Liver (tissue), 9 donors: ENCODE data around the gene NUP93. TPM values are rescaled to one million over a fixed set of nuclear protein-coding genes. Genes with fewer than 3 reads are reported as not detected.

Experiments
- DNase-seq: peaks from one replicate; pipeline ENCODE4 v3.0.0-alpha.2; 2017; ENCODE audit warnings: low spot score
- H3K27ac ChIP-seq, 2 donors: one replicate each; pipeline ENCODE4 v1.7.0; 2013; ENCODE audit warnings: inconsistent platforms in 2 of 2, low read length in 2 of 2, control low read depth in 1 of 2, low read depth in 1 of 2, mild to moderate bottlenecking in 1 of 2
- H3K27me3 ChIP-seq, 4 donors: one replicate each; pipeline versions ENCODE4 v1.6.1 to v1.7.0; 2013; ENCODE audit warnings: low read length in 3 of 4, inconsistent platforms in 1 of 4, mild to moderate bottlenecking in 1 of 4, moderate library complexity in 1 of 4; ENCODE audit not compliant: control insufficient read depth in 4 of 4, insufficient read depth in 4 of 4
- H3K36me3 ChIP-seq, 4 donors: one replicate each; pipeline versions ENCODE4 v1.6.1 to v1.7.0; 2013; ENCODE audit warnings: low read length in 3 of 4, mild to moderate bottlenecking in 3 of 4, low read depth in 1 of 4, moderate library complexity in 1 of 4; ENCODE audit not compliant: control insufficient read depth in 4 of 4, insufficient read depth in 3 of 4
- H3K4me1 ChIP-seq, 4 donors: one replicate each; pipeline versions ENCODE4 v1.6.1 to v1.7.0; 2013; ENCODE audit warnings: low read length in 3 of 4, mild to moderate bottlenecking in 3 of 4, moderate library complexity in 1 of 4; ENCODE audit not compliant: control insufficient read depth in 4 of 4, insufficient read depth in 4 of 4
- H3K4me3 ChIP-seq, 3 donors: one replicate each; pipeline versions ENCODE4 v1.6.1 to v1.7.0; 2013; ENCODE audit warnings: low read length in 3 of 3, control low read depth in 1 of 3, low read depth in 1 of 3, mild to moderate bottlenecking in 1 of 3
- H3K9ac ChIP-seq, 2 donors: one replicate each; pipeline ENCODE4 v1.7.0; 2013; ENCODE audit warnings: low read length in 2 of 2, mild to moderate bottlenecking in 2 of 2, moderate library complexity in 2 of 2, control low read depth in 1 of 2, low read depth in 1 of 2
- H3K9me3 ChIP-seq, 4 donors: one replicate each; pipeline versions ENCODE4 v1.6.1 to v1.7.0; 2013; ENCODE audit warnings: low read length in 3 of 4; ENCODE audit not compliant: control insufficient read depth in 4 of 4
- EGR1 ChIP-seq, 2 donors: IDR thresholded peaks; 2 replicates each; pipeline ENCODE4 v1.6.1; 2016 to 2018; ENCODE audit warnings: antibody characterized with exemption in 2 of 2, low read depth in 2 of 2
- FOXA1 ChIP-seq: IDR thresholded peaks from 2 replicates; pipeline ENCODE4 v1.6.1; 2016; ENCODE audit warnings: antibody characterized with exemption
- FOXA2 ChIP-seq: IDR thresholded peaks from 2 replicates; pipeline ENCODE4 v1.6.1; 2016; ENCODE audit warnings: antibody characterized with exemption
- GABPA ChIP-seq, 2 donors: IDR thresholded peaks in 1 of 2; conservative IDR thresholded peaks in 1 of 2; 2 replicates each; pipeline ENCODE4 v1.6.1; 2016; ENCODE audit warnings: antibody characterized with exemption in 2 of 2, mild to moderate bottlenecking in 1 of 2, moderate library complexity in 1 of 2
- HNF4A ChIP-seq, 2 donors: conservative IDR thresholded peaks; 2 replicates each; pipeline ENCODE4 v1.6.1; 2016; ENCODE audit warnings: antibody characterized with exemption in 2 of 2, mild to moderate bottlenecking in 2 of 2
- HNF4G ChIP-seq: IDR thresholded peaks from 2 replicates; pipeline ENCODE4 v1.6.1; 2016; ENCODE audit warnings: antibody characterized with exemption
- JUND ChIP-seq, 2 donors: IDR thresholded peaks; 2 replicates each; pipeline ENCODE4 v1.6.1; 2016; ENCODE audit warnings: antibody characterized with exemption in 2 of 2
- NR2F2 ChIP-seq: IDR thresholded peaks from 2 replicates; pipeline ENCODE4 v1.6.1; 2016; ENCODE audit warnings: antibody characterized with exemption
- RAD21 ChIP-seq, 2 donors: IDR thresholded peaks; 2 replicates each; pipeline ENCODE4 v1.6.1; 2016; ENCODE audit warnings: antibody characterized with exemption in 2 of 2, mild to moderate bottlenecking in 2 of 2
- RXRA ChIP-seq, 2 donors: IDR thresholded peaks; 2 replicates each; pipeline ENCODE4 v1.6.1; 2017 to 2018; ENCODE audit warnings: antibody characterized with exemption in 2 of 2, mild to moderate bottlenecking in 1 of 2
- SP1 ChIP-seq: IDR thresholded peaks from 2 replicates; pipeline ENCODE4 v1.6.1; 2018; ENCODE audit warnings: antibody characterized with exemption, mild to moderate bottlenecking
- TAF1 ChIP-seq: conservative IDR thresholded peaks from 2 replicates; pipeline ENCODE4 v1.6.1; 2016; ENCODE audit warnings: antibody characterized with exemption, mild to moderate bottlenecking
- YY1 ChIP-seq: IDR thresholded peaks from 2 replicates; pipeline ENCODE4 v1.6.1; 2016; ENCODE audit warnings: antibody characterized with exemption, mild to moderate bottlenecking
- WGBS: extraction: QIAGEN DNeasy Blood & Tissue Kit; methylation state at CpG from one replicate; pipeline ENCODE4 v1.1.7; 2013; 5-methylcytosine and 5-hydroxymethylcytosine counted together
- polyA plus RNA-seq, 2 donors: library from polyadenylated mRNA; stranded (reverse) in 1 of 2; unstranded in 1 of 2; fragments of 200-250 nt in 1 of 2; fragments of >200 nt in 1 of 2; fragmentation: Nextera tagmentation in 1 of 2; extraction: Ambion mirVana in 1 of 2; gene quantifications; one replicate each; pipeline versions ENCODE4 v1.2.1 to v1.2.3, GENCODE V29; 2013 to 2015
- total RNA-seq, 2 donors: library from RNA; depleted of rRNA; stranded (reverse); fragments of >200 nt; gene quantifications; one replicate each; pipeline ENCODE4 v1.2.3, GENCODE V29; 2014
- TF ChIP-seq, protein P1 (sequence below): IDR thresholded peaks from 2 replicates; pipeline ENCODE4 v1.6.1; 2016; ENCODE audit warnings: antibody characterized with exemption, mild to moderate bottlenecking
- TF ChIP-seq, protein P2 (sequence below): fragments of 150-350 bp; IDR thresholded peaks from 2 replicates; pipeline ENCODE4 v1.5.1; 2017; ENCODE audit warnings: improper control_type of control experiment, low read depth, low read length; ENCODE audit not compliant: missing input control
- TF ChIP-seq, protein P3 (sequence below): IDR thresholded peaks from 2 replicates; pipeline ENCODE4 v1.6.1; 2016; ENCODE audit warnings: antibody characterized with exemption
- TF ChIP-seq, protein P4 (sequence below): IDR thresholded peaks from 2 replicates; pipeline ENCODE4 v1.6.1; 2016; ENCODE audit warnings: antibody characterized with exemption
- TF ChIP-seq, protein P5 (sequence below): IDR thresholded peaks from 2 replicates; pipeline ENCODE4 v1.6.1; 2016; ENCODE audit warnings: antibody characterized with exemption
- donor health status: healthy.
- donor health status: healthy.
- donor health status: healthy.
- donor health status: healthy.
- donor health status: healthy.

NUP93 gene
- total and polyA plus RNA-seq, 4 donors: 8.2 to 31.8 (median 9.8) TPM

DNA sequence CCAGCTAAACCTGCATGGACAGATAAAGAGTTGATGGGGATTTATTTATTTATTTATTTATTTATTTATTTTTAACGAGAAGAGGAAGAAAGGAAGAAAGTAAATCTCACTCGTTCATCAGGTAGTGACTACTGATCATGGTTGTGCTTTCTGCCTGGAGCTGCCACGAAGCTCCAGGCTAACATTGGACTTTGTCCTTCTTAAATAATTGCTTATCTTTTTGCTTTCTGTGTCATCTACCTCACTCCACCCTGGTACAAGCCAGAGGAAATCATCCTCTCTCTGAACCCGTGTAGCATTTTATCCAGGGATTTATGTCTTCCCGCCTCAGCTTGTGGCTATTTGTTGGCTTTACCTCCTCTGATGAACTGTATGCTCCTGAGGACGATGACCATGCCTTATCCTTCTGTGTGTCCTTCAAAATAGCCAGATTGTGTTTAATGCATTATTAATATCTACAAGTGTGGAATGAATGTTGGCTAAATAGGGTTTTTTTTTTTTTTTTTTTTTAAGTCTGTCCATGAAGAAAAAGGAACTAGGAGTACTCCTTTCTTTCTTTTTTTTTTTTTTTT is 127.0 kb downstream of the NUP93 start:
- 28% methylated on average over 6 of the region's 6 CpGs for WGBS
- Histone ChIP-seq H3K9me3 (no peaks in the 10 kb centered on the region), H3K4me3 (no peak overlapping the region), H3K9ac (no peak overlapping the region), H3K4me1 (peaks cover 0 to 6% (median 3%) of the 10 kb centered on the region in 4 donors), H3K36me3 (no peaks in the 10 kb centered on the region), H3K27ac (no peak overlapping the region), H3K27me3 (no peaks in the 10 kb centered on the region)
- TF ChIP-seq RAD21 (IDR thresholded peaks at IDR 0.05) (peak in 1 of 2 donors; percentile 12), JUND (IDR thresholded peaks at IDR 0.05) (peak in 1 of 2 donors; percentile 22), GABPA (IDR thresholded peaks at IDR 0.05 in 1 of 2, conservative IDR thresholded peaks at IDR 0.05 in 1 of 2) (no peak), EGR1 (IDR thresholded peaks at IDR 0.05; ENCODE audit: low read depth in 2 of 2) (no peak), RXRA (IDR thresholded peaks at IDR 0.05) (peak; percentile 51 to 68), YY1 (no peak), TAF1 (no peak), HNF4G (peak; percentile 69), NR2F2 (no peak), SP1 (peak; percentile 52), HNF4A (conservative IDR thresholded peaks at IDR 0.05) (peak; percentile 83 to 85)
- TF ChIP-seq, protein P1, sequence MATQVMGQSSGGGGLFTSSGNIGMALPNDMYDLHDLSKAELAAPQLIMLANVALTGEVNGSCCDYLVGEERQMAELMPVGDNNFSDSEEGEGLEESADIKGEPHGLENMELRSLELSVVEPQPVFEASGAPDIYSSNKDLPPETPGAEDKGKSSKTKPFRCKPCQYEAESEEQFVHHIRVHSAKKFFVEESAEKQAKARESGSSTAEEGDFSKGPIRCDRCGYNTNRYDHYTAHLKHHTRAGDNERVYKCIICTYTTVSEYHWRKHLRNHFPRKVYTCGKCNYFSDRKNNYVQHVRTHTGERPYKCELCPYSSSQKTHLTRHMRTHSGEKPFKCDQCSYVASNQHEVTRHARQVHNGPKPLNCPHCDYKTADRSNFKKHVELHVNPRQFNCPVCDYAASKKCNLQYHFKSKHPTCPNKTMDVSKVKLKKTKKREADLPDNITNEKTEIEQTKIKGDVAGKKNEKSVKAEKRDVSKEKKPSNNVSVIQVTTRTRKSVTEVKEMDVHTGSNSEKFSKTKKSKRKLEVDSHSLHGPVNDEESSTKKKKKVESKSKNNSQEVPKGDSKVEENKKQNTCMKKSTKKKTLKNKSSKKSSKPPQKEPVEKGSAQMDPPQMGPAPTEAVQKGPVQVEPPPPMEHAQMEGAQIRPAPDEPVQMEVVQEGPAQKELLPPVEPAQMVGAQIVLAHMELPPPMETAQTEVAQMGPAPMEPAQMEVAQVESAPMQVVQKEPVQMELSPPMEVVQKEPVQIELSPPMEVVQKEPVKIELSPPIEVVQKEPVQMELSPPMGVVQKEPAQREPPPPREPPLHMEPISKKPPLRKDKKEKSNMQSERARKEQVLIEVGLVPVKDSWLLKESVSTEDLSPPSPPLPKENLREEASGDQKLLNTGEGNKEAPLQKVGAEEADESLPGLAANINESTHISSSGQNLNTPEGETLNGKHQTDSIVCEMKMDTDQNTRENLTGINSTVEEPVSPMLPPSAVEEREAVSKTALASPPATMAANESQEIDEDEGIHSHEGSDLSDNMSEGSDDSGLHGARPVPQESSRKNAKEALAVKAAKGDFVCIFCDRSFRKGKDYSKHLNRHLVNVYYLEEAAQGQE: no peak
- TF ChIP-seq, protein P2, sequence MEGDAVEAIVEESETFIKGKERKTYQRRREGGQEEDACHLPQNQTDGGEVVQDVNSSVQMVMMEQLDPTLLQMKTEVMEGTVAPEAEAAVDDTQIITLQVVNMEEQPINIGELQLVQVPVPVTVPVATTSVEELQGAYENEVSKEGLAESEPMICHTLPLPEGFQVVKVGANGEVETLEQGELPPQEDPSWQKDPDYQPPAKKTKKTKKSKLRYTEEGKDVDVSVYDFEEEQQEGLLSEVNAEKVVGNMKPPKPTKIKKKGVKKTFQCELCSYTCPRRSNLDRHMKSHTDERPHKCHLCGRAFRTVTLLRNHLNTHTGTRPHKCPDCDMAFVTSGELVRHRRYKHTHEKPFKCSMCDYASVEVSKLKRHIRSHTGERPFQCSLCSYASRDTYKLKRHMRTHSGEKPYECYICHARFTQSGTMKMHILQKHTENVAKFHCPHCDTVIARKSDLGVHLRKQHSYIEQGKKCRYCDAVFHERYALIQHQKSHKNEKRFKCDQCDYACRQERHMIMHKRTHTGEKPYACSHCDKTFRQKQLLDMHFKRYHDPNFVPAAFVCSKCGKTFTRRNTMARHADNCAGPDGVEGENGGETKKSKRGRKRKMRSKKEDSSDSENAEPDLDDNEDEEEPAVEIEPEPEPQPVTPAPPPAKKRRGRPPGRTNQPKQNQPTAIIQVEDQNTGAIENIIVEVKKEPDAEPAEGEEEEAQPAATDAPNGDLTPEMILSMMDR: no peak
- TF ChIP-seq, protein P3, sequence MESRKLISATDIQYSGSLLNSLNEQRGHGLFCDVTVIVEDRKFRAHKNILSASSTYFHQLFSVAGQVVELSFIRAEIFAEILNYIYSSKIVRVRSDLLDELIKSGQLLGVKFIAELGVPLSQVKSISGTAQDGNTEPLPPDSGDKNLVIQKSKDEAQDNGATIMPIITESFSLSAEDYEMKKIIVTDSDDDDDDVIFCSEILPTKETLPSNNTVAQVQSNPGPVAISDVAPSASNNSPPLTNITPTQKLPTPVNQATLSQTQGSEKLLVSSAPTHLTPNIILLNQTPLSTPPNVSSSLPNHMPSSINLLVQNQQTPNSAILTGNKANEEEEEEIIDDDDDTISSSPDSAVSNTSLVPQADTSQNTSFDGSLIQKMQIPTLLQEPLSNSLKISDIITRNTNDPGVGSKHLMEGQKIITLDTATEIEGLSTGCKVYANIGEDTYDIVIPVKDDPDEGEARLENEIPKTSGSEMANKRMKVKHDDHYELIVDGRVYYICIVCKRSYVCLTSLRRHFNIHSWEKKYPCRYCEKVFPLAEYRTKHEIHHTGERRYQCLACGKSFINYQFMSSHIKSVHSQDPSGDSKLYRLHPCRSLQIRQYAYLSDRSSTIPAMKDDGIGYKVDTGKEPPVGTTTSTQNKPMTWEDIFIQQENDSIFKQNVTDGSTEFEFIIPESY: no peak
- TF ChIP-seq, protein P4, sequence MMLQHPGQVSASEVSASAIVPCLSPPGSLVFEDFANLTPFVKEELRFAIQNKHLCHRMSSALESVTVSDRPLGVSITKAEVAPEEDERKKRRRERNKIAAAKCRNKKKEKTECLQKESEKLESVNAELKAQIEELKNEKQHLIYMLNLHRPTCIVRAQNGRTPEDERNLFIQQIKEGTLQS: no peak
- no peak for DNase-seq

DNA sequence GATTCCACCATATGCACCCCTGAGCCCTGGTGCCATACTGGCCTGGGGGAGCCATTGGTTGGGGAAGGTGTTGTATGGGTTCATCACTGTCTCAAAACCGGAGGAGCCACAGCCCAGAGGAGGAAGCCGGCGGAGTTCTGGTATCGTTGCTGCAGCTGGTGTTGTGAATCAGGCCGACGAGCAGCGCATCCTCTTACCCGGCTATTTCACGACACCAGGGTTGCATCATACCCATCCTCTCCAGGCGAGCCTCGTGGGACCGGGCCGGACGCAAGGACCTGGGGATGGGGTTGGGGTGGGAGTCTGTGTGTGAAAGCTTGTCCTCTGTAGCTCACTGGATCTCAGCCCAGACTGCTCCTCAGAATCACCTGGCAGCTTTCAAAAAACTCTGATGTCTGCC is 128.4 kb downstream of the NUP93 start:
- H3K27me3 ChIP-seq: no peaks in the 10 kb centered on the region
- no peak overlapping the region for H3K27ac ChIP-seq
- H3K9me3 ChIP-seq: no peaks in the 10 kb centered on the region
- TF ChIP-seq, protein P2: no peak
- no peak for TF ChIP-seq YY1
- TF ChIP-seq, protein P5, sequence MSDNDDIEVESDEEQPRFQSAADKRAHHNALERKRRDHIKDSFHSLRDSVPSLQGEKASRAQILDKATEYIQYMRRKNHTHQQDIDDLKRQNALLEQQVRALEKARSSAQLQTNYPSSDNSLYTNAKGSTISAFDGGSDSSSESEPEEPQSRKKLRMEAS: no peak
- no peak for TF ChIP-seq FOXA2
- TF ChIP-seq RXRA (IDR thresholded peaks at IDR 0.05): no peak
- no peak for TF ChIP-seq RAD21 (IDR thresholded peaks at IDR 0.05)
- TF ChIP-seq FOXA1: no peak
- TF ChIP-seq SP1: no peak
- TF ChIP-seq JUND (IDR thresholded peaks at IDR 0.05): no peak
- no peak for TF ChIP-seq GABPA (IDR thresholded peaks at IDR 0.05 in 1 of 2, conservative IDR thresholded peaks at IDR 0.05 in 1 of 2)
- no peak for TF ChIP-seq EGR1 (IDR thresholded peaks at IDR 0.05; ENCODE audit: low read depth in 2 of 2)
- TF ChIP-seq HNF4A (conservative IDR thresholded peaks at IDR 0.05): no peak
- TF ChIP-seq NR2F2: no peak
- TF ChIP-seq HNF4G: no peak
- no peaks in the 10 kb centered on the region for H3K36me3 ChIP-seq
- WGBS: 91% methylated on average over 14 of the region's 14 CpGs
- no peak overlapping the region for H3K9ac ChIP-seq
- H3K4me3 ChIP-seq: no peak overlapping the region
- peaks cover 0 to 6% (median 3%) of the 10 kb centered on the region in 4 donors for H3K4me1 ChIP-seq
- no peak for DNase-seq
